NCI-H128 (cell line): Measurements from ENCODE around the gene ENO2.

Source experiments
- DNase-seq: peaks from one replicate; lab custom pipeline; 2025; ENCODE audit not compliant: unreplicated experiment; lab: John Stamatoyannopoulos, UW

The ENO2 gene

DNA sequence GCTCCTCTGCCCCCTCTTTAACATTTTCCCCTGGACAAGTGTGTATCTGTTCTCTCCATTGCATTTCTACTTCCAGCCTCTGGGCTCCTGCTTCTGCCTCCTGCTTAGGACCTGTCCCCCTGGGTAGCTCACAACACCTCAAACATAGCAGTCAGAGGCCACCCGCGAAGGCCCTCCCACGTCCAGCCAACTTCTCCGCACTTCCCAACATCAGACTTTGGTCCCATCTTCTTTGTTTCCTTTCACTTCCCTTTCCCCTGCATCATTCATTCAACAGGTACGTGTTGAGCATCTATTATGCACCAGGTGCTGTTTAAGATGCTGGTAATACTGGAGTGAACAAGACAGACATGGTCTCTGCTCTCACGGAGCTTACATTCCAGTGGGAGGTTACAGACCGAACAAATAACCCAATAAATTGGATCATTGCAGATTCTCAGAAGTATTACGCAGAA lies 32.6 kb downstream of the ENO2 start:
- DNase-seq: no peak

DNA sequence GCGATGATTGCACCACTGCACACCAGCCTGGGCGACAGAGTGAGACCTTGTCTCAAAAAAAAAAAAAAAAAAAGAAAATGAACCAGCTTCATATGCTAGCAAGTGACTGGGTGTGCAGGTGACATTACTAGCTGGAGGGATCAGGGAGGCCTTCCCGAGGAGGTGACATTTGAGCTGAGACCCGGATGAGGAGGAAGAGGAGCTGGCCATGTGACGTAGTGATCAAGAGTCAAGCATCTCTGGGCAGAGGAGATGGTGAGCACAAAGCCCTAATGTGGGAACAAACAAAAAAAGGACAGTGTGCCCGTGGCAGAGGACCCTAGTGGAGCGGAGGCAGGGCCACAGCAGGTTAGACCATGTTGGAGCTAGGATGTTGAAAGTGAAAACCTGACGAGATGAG lies 33.2 kb downstream of the ENO2 start:
- no peak for DNase-seq

DNA sequence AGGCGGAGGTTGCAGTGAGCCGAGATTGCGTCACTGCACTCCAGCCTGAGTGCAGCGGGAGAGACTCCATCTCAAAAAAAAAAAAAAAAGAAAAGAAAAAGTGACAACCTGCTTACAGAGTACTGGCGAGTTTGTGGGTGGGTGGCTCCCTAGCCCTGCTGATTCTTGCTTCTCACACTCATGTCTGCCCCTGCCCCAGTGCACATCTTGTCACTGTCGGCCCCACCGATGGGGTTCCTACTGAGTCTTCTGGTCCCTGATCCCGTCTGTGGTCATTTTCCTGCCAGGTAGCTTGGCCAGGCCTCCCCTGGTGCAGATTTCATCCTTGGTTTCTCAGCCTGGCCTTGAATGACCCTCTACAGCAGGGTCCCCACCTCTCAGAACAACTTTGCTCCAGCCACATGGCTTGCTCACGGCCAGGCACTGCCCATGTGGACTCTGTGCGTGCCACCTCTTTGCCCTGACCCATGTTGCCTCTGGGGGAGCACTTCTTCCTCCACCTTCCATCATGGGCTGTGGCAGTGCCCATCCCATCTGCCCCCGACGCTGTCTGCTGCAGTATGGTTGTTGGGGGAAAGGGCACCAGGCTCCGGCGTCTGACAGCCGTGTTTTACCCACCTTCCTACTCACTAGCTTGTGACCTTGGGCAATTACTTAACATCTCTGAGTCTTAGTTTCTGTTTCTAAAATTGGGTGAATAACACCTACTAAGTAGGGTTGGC lies 34.7 kb downstream of the ENO2 start:
- no peak for DNase-seq

DNA sequence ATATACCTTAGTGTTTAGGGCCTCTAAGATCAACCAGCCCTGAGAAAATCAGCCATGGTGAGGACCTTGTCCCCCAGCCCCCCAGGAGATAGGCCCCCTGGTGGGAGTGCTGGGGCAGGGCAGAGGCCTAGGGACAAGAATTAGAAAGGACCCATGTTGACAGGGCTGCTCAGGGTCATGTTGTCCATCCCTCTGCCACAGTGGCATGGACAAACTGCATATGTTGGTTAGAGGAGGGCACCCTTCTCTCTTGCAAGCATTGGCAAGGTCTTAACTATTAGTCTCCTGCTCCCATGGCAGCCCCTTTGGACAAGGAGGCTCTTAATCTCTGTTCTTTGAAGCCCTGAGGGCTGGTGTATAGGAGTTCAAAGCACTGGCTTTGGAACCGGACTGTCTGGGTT lies 36.0 kb downstream of the ENO2 start:
- DNase-seq: no peak

DNA sequence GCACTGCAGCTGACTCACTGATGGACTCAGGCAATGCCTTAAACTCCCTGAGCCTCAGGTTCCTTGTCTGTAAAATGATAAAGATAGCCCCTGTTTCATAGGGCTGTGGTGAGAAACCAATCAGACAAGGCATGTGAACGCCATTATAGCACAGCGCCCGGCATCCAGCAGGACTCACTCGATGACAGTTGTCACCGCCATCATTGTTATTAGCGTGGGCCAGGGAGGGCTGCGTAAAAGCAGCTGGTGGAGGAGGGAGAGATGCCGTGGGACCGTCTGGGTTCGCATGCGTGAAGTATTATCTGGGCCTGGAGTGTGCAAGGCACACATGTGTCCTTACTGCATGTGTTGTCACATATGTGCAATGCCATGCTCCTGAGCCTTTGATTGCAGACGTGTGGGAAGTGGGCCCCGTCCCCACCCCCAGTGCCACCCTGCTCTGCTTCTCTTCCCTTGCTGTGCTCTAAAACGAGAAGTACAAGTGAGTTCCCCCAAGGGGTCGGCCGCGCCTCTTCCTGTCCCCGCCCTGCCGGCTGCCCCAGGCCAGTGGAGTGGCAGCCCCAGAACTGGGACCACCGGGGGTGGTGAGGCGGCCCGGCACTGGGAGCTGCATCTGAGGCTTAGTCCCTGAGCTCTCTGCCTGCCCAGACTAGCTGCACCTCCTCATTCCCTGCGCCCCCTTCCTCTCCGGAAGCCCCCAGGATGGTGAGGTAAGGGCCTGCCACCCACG lies 36.6 kb downstream of the ENO2 start, which contains the start of gene PTPN6:
Gene PTPN6, plus strand, starts transcription at position 546 of the 730 bp plus-strand sequence. Its CDS starts 157 bp downstream, at position 703.
- no peak for DNase-seq

DNA sequence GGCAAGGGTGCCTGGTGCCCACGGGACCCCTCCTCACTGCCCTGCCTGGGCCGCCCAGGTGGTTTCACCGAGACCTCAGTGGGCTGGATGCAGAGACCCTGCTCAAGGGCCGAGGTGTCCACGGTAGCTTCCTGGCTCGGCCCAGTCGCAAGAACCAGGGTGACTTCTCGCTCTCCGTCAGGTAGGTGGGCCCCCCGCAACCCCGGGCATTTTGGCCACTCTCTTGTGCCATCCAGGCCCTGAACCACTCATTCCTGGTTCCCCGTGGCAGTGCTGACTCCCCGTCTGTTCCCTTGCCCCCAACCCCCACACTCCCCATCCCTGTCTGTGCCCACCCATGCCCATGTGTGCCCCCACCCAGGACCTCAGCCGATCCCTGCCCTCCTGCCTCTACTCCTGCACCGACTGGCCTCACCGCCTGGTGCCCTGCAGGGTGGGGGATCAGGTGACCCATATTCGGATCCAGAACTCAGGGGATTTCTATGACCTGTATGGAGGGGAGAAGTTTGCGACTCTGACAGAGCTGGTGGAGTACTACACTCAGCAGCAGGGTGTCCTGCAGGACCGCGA lies 37.3 kb downstream of the ENO2 start:
- no peak for DNase-seq

DNA sequence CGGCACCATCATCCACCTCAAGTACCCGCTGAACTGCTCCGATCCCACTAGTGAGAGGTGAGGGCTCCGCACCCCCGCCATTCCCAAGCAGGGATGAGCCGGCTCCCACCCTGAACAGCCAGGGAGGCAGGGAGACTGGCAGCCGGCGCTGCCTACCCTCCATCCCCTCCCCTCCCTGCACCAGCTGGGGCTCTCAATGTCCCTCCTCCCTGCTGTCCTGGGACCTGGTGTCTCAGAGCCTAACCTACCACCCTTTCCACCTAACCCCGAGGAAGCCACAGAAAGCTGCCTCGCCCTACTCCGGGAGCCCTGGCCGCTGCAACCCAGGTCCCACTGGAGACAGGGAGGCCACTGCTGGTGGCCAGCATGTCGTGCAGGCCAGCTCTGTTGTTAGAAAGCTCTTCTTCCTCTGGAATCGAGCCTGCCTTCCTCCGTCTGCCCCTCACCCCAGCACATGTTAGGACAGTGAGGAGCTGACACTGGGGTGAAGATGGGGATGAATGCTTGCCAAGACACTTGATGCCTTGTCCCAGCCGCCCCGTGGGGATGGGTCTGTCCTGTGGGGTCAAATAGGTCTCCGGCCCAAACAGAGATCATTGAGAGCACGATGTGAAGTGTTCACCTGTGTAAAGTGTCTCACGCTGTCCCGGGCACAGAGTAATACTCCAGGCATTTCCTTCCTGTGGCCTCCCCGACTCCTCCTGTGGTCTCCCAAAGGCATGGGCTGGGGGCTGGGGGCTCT lies 37.9 kb downstream of the ENO2 start:
- no peak for DNase-seq

DNA sequence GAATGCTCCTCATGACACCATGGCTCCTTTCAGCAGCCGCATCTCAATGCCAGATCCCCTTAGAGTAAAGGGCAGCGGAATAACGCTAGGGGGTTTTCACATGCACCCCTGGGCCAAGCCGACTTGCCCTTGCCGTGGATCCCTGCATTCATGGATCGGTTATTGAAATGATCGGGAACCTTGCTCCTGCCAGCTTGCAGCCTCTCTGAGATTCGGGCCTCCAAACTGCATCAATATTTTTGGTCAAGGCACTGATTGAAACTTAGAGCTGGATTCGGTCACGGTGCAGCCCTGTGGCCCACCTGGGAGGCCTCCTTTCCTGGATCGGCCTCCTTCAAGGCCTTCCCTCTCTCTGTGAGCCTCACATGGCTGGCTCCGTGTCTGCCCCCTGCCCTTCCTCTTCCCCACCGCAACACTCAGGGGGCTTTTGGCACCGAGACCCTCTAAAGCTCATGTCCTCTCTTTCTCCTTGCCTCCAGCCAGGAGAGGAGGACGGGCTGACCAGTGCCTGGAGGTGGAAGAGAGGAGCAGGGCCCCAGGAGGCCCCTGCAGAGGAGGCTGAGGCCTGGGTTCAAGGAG lies 38.6 kb downstream of the ENO2 start:
- no peak for DNase-seq

DNA sequence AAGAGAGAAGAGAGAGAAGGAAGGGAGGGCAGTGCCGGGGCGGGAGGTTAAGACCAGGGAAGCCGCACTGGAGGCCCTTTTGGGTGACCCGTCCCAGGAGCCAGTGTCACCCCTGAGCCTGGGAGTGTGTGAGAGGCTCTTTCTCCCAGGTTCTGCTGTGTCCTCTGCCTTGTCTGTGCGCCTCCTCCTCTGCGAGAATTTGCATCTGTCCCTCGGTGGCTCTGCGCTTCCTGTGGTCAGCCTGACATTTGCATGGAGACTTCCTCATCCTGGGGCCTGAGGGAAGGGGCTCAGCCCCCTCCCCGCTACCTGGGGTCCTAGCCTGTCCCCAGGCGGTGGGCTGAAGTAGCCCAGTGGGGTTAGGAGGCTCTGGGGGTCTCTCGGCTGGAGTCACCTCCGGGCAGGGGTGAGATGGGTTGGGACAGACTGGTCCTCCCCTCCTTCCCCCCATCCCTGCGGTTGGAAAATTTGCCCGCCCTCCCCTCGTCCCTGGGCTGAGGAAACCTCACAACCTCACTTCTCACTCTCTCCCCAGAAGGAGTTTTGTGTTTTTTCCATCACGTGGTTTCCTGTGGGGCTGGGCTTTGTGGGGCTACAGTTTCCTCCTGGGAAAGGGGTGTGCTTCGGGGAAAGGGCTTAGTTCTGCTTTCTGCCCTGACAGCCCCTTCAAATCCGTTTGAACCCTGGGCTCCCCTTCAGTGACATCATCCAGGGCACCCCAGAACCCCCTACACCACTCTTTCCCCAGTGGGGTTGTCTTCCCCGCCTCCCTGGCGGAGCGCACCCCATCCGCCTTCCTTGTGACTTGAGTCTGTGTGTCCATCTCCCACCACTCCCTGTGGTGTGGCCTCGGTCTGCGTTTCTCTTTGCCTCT lies 39.3 kb downstream of the ENO2 start:
- DNase-seq: no peak

DNA sequence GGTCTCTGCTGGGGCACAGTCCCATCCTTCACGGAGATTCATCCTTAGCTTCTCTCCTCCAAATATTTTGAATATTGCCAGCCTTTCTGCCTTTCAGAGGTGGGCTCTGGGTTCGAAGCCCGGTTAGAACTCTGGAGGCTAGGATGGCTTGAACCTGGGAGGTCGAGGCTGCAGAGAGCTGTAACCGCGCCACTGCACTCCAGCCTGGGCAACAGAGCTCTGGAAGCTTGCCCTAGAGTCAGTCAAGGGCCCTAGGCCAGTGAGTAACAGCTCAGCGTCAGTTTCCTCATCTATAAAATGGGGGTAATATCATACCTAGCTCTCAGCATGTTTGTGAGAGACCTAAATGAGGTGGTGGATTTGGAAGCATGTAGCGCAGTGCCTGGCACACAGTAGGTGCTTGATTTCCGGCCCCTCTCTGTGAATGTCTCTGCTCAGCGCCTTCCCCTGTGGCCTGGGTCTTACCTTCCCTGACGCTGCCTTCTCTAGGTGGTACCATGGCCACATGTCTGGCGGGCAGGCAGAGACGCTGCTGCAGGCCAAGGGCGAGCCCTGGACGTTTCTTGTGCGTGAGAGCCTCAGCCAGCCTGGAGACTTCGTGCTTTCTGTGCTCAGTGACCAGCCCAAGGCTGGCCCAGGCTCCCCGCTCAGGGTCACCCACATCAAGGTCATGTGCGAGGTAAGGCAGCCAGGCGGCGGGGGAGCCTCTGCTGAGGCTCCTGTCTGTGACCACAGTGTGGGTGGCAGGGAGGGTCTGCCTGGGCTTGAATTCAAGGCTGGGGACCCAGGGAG lies 40.1 kb downstream of the ENO2 start:
- no peak for DNase-seq

DNA sequence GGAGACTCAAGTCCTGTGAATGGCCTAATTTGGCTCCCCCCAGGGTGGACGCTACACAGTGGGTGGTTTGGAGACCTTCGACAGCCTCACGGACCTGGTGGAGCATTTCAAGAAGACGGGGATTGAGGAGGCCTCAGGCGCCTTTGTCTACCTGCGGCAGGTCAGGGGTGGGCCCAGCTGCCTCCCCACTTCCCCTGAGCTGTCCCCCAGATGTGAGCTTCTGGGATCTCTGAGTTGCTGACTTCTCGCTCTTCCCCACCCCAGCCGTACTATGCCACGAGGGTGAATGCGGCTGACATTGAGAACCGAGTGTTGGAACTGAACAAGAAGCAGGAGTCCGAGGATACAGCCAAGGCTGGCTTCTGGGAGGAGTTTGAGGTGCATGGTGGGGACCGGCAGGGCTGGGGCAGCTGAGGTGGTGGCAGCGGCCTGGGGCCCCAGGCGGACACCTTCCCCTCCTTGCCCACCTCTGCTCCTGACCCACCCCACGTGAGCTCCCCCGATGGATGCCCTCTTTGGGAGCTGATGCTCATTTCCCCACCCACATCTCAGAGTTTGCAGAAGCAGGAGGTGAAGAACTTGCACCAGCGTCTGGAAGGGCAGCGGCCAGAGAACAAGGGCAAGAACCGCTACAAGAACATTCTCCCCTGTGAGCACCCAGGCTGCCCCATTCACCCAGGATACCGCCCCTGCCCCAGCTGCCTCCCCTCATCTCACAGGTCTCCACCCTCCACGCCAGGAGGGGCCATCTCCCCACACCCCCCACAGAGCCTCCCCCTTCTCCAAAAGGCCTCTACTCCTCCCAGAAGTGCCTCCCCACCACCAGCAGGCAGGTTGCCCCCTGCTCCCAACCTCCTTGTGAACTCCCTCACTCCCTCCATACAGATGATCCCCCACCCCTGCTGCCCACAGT lies 41.0 kb downstream of the ENO2 start:
- no peak for DNase-seq

DNA sequence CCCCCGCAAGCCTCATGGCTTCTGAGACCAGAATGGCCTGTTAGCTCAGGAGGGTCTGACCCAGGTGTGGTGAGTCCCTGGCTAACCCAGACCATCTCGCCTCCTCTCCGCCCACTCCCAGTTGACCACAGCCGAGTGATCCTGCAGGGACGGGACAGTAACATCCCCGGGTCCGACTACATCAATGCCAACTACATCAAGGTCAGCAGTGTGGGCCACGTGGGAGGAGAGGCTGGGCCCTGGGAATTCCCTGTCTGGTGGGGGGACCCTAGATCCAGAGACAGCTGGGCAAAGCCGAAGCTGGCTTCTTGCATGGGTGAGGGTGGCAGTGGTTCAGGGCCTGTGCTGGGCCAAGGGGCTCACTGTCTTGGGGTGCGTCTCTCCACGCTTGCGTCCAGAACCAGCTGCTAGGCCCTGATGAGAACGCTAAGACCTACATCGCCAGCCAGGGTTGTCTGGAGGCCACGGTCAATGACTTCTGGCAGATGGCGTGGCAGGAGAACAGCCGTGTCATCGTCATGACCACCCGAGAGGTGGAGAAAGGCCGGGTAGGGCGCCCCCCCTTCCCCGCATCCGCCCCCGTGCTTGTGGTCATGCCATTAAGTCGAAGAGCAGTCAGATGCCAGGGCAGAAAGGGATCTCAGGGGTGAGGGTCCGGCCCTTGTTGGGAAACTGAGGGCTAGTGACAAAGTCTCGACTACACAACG lies 41.8 kb downstream of the ENO2 start:
- DNase-seq: no peak

DNA sequence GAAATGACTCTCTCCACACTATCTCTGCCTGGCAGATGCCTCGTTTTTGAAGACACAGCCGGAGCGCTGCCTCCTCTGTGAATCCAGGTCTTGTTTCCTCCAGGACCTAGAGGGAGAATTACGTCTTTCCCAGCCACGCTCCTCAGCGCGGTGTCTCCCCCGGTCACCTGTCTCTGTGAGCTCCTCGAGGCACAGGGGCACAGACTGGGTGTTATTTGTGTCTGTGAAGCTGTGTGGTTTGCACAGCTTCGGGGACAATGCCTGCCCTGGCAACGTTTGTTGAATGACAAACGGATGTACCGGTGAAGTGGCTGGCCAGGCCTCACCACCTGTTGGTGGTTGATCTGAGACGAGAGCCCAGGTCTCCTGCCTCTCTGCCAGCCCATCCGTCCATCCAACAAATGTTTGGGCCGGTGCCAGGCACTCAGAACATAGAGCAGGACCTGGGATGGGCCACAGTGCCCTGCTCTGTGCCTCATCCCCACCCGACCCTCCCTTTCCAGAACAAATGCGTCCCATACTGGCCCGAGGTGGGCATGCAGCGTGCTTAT lies 42.8 kb downstream of the ENO2 start:
- DNase-seq: no peak

DNA sequence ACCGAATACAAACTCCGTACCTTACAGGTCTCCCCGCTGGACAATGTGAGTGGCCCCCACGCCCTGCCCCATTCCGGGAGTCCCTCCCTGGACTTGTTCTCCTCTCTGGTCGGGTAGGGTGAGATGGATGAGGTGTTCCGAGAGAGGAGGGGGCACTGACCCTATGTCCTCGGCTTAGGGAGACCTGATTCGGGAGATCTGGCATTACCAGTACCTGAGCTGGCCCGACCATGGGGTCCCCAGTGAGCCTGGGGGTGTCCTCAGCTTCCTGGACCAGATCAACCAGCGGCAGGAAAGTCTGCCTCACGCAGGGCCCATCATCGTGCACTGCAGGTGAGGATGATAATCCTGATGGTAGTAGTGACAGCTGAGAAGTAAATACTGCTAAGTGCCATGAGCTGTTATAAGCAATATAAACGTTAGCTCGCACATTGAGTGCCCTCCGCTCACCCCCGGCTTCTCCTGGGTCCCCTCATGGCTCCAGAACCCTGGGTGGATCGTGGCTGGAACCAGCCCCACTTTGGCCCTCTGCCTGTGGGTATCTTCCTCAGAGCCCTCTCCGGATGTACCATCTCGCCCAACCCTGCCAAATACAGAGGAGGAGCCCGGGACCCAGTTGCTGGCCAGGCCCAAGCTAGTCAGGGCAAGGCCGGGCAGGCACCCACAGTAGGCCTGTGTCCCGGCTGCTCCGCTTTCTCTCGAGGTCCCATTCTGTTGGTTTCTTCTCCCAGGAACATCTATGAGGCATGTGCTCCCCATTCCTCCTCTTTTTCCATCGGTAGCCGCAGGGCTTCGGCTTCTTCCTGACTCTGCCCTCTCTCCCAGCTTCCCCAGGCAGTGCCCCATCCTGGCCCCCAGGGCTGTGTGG lies 43.6 kb downstream of the ENO2 start:
- no peak for DNase-seq

DNA sequence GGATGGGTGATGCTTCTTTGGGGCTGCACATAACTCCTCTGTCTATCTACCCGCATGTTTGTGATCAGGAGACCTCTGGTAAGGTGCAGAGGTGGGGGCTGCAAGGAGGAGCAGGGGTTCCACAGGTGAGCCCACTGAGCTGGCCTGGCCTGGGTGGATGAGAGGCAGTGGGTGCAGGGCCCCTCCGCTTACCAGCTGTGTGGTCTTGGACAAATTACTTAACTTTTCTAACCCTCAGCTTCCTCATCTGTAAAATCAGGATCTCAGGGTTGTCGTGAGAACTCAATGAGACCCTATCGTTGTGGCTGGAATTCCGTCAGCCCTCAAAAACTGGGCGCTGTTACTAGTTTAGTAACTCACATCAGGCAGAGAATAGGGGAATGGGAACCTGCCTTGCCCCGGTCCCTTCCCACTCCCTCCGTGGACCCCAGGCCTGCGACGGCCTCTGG lies 44.3 kb downstream of the ENO2 start:
- no peak for DNase-seq

DNA sequence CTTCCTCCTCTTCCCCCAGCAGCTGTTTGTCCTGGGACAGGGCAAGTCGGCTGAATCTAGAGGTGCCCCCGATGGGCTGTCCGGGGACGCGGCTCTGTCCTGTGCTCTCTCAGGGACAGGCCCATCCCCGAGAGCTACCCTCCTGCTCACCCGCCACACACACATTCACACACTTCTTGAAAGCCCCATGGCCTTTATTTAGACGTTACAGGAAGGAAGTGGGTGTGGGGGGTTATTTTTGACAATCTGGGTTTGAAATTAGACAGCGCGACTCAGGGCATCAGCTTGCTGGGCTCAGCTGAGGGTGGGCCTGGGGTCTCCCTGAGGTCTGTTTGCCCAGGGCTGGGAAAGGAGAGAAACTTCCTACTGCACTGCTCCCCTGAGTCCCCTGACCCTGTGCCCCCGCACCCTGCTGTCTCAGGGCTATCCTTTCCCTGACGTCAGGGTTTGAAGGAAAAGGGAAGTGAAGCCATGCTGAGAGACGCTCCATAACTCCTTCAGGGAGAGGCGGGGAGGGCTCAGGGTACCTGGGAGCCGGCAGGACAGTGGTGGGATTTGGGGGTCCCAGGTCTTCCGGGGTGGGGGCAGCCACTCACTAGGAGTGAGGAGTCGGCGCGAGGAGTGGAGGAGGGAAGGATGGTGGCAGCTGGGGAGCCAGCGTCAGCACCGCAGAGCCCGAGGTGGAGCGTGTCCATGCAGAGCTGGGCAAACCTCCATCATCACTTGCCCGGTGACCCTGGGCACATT lies 44.9 kb downstream of the ENO2 start:
- no peak for DNase-seq
